Lower lobe of right lung (tissue), 2 donors: ENCODE results near the gene SLC41A1. TPM values are rescaled to one million over a fixed set of nuclear protein-coding genes. Genes with fewer than 3 reads are reported as not detected.
A peak's percentile ranks its signal among the peaks of the same experiment; 100 is the strongest.

Source experiments
- ATAC-seq, 2 donors: fragments of 200-7000 bp; cut with Tn5 transposase; one replicate each; pipeline ENCODE4 v1.9.1; 2020 to 2022; ENCODE audit warnings: mild to moderate bottlenecking in 2 of 2, moderate library complexity in 2 of 2
- DNase-seq: peaks from one replicate; pipeline ENCODE4 v3.0.0-alpha.2; 2020
- H3K27ac ChIP-seq: fragments of 200-600 bp; one replicate; pipeline ENCODE4 v1.8.0; 2022
- H3K27me3 ChIP-seq: fragments of 200-600 bp; one replicate; pipeline ENCODE4 v1.8.0; 2022; ENCODE audit warnings: low read depth
- H3K36me3 ChIP-seq: fragments of 200-600 bp; one replicate; pipeline ENCODE4 v1.8.0; 2022; ENCODE audit warnings: mild to moderate bottlenecking
- H3K4me1 ChIP-seq: fragments of 200-600 bp; one replicate; pipeline ENCODE4 v1.8.0; 2022
- H3K4me3 ChIP-seq: fragments of 200-600 bp; one replicate; pipeline ENCODE4 v1.8.0; 2022; ENCODE audit warnings: mild to moderate bottlenecking
- H3K9me3 ChIP-seq: fragments of 200-600 bp; one replicate; pipeline ENCODE4 v1.8.0; 2022
- CTCF ChIP-seq: fragments of 200-600 bp; IDR thresholded peaks from one replicate; pipeline ENCODE4 v1.8.0; 2022; ENCODE audit warnings: antibody characterized with exemption, mild to moderate bottlenecking
- intact Hi-C: fragments of 100-400 bp; cut with DNase I; formaldehyde crosslinking; loops from one replicate; pipeline ENCODE4 v1.11.0; 2022
- total RNA-seq: library from RNA; stranded (reverse); fragmentation: NEBNext Ultra II Directional; extraction: Animal tissue kit (Norgen Biotek cat#: 25700); gene quantifications from one replicate; pipeline ENCODE4 v1.2.1, GENCODE V29; 2021
- donor health status: DM: no; HTN: yes; CAD: no; lungs with severe emphysema.

Gene SLC41A1
- total RNA-seq, 1 donor from 2014 or later, result 29.3 TPM

DNA sequence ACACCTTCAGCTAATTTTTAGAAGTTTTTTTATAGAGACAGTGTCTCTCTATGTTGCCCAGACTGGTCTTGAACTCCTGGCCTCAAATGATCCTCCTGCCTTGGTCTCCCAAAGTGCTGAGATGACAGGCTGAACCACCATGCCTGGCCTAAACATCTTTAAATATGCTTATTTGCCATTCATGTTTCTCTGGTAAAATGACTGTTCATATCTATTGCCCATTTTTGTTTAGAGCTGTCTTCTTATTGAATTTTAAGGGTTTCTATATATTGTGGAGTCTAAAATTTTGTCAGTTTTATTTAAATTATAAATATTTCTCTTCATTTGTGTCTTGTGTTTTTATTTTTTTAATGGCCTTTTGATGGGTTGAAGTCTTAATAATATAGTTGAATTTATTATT is 40.0 kb upstream of the SLC41A1 start:
- no peaks in the 10 kb centered on the region for H3K27me3 ChIP-seq
- H3K36me3 ChIP-seq, result no peaks in the 10 kb centered on the region
- no peak for TF ChIP-seq CTCF
- DNase-seq, result no peak
- H3K9me3 ChIP-seq, result peaks cover 9% of the 10 kb centered on the region
- no peak overlapping the region for H3K4me3 ChIP-seq
- H3K4me1 ChIP-seq, result no peaks in the 10 kb centered on the region
- H3K27ac ChIP-seq, result no peak overlapping the region
- no peak for ATAC-seq
- intact Hi-C loops, result no loop called here

DNA sequence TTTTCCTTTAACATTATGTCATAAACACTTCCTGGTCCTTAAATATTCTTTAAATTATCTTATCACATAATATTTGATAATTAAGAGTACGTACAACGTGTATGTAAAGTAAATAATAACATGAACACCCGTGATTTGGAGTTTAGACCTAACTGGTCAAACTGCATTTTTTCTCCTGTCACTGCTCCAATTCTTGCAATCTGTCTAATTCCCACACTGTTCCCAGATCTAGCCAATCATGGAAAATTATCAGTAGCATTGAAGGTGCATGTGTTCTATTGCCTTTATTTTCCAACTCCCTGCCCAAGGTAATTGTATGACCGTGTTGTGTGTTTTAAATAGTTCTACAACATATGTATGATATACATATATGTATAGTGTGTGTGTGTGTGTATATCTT is 39.0 kb upstream of the SLC41A1 start:
- DNase-seq (no peak), ATAC-seq (no peak)
- TF ChIP-seq CTCF, result no peak

GRCh38 chr1:205849619-205850355 is 36.8 kb upstream of the SLC41A1 start, which contains the start of gene PM20D1:
Gene PM20D1, minus strand, starts transcription at chr1:205850132. Its CDS starts 60 bp downstream, at chr1:205850072.
- peak within 1 kb of the TSS; percentile 57 for H3K27ac ChIP-seq
- peak; percentile 80 for DNase-seq
- H3K9me3 ChIP-seq, result no peaks in the 10 kb centered on the region
- H3K4me3 ChIP-seq, result peak within 1 kb of the TSS; percentile 61
- no peaks in the 10 kb centered on the region for H3K36me3 ChIP-seq
- intact Hi-C loops, result no loop called here
- peak; percentile 98 to 99 for ATAC-seq
- H3K27me3 ChIP-seq, result no peaks in the 10 kb centered on the region
- no peak for TF ChIP-seq CTCF
- H3K4me1 ChIP-seq, result no peaks in the 10 kb centered on the region

More for the DNA sequence above, 39.0 kb upstream of the SLC41A1 start:
- H3K4me3 ChIP-seq, result no peak overlapping the region
- intact Hi-C loops, result no loop called here
- H3K9me3 ChIP-seq, result peaks cover 9% of the 10 kb centered on the region
- H3K27ac ChIP-seq, result no peak overlapping the region
- H3K27me3 ChIP-seq, result no peaks in the 10 kb centered on the region
- no peaks in the 10 kb centered on the region for H3K36me3 ChIP-seq
- no peaks in the 10 kb centered on the region for H3K4me1 ChIP-seq

GRCh38 chr1:205843036-205843859 is 30.2 kb upstream of the SLC41A1 start:
- DNase-seq (no peak), ATAC-seq (no peak)
- Histone ChIP-seq H3K4me1 (no peaks in the 10 kb centered on the region), H3K9me3 (no peaks in the 10 kb centered on the region), H3K27me3 (no peaks in the 10 kb centered on the region), H3K27ac (no peak overlapping the region), H3K4me3 (no peak overlapping the region), H3K36me3 (no peaks in the 10 kb centered on the region)
- no peak for TF ChIP-seq CTCF
- intact Hi-C loops, result no loop called here

- H3K9me3 ChIP-seq, result no peaks in the 10 kb centered on the region
- no peak for DNase-seq
- H3K36me3 ChIP-seq, result no peaks in the 10 kb centered on the region
- no peak overlapping the region for H3K4me3 ChIP-seq
- TF ChIP-seq CTCF, result no peak
- H3K4me1 ChIP-seq, result no peaks in the 10 kb centered on the region
- intact Hi-C loops, result no loop called here
- H3K27me3 ChIP-seq, result no peaks in the 10 kb centered on the region
- no peak overlapping the region for H3K27ac ChIP-seq
- no peak for ATAC-seq
Observed at GRCh38 chr1:205842229-205842628, 29.2 kb upstream of the SLC41A1 start.
